CD4-positive, alpha-beta T cell treated with Interleukin-17A for 4 hours (primary cell): ENCODE results near the gene SRP68.
A peak's percentile ranks its signal among the peaks of the same experiment; 100 is the strongest.

Experiments used
- DNase-seq: peaks from one replicate; pipeline ENCODE4 v3.0.0-alpha.2; 2020; ENCODE audit warnings: mixed read lengths

Gene SRP68

DNA sequence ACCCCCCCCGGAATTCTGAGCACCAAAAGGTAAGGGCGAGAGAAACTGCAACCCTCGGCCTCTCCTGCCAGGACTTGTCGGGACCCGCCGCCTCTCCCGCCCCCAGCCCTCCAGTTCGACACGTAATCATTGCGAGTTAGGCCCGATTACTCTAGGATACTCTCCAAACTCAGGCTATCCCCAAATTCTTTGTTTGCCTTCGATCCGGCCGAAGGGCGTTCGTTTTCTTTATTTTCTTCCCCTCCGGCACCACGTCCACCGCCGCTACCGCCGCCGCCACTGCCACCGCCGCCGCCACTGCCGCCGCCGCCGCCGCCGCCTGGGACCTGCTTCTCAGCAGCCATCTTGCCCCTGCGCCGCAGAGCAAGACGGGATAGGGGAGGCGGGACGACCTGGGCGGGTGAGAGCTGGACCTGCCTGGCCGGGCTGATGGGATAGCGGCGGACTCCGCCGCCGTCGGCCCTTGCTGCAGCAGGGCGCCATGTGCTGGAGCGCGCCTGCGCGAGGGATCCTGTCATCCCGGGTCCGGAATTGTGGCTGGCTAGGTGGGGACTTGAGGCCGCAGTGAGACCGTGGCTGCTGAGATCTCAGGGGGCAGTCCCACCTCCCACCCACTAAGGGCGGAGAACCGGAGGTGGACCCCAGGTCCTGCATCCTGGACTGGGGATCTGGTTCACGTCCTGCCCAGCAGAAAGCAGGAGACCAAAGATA, at the start of gene SRP68:
TSS of gene SRP68 (minus strand) at position 370 of the 711 bp plus-strand sequence. CDS start at position 344, 26 bp downstream.
- DNase-seq: peak; percentile 89

DNA sequence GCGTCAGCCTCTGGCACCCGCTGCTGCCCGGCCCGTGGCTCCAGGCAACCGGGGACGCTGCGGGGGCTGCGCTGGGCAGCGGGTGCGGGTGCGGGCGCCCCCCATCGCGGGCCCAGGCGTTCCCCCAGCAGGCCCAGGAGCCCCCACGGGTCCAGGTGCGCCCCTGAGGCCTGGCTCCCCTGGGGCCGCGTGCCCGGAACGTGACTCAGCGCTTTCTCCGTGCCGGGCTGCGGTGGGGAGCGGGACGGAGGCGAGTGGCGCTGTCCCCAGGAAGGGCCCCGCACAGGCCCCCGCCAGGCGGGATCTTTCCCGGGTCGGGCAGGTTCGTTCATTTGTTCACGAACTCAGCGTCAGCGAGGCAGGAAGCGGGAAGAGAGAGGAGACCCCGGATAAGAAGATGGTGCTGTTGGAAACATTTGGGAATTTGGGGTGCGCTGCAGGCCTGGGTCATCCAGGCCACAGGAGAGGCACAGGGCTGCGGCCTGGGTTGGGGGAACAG, 49.7 kb upstream of the SRP68 start:
- DNase-seq: peak; percentile 45

DNA sequence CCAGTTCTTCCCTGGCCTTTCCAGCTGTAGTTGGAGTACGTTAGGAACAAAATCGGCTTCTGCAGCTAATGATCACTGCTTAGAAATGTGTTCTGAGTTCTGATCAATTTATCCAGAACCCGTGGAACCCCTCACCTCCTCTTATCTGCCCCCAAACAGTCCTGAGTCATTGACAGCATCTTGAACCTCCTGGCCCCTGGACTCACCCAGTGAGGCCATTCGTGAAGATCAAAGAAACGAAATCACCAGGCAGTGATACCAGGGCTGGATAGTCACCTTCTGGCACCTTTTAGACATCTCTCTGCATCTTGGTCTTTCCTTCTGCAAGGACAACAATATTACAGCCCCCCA, 48.3 kb upstream of the SRP68 start:
- DNase-seq: no peak

DNA sequence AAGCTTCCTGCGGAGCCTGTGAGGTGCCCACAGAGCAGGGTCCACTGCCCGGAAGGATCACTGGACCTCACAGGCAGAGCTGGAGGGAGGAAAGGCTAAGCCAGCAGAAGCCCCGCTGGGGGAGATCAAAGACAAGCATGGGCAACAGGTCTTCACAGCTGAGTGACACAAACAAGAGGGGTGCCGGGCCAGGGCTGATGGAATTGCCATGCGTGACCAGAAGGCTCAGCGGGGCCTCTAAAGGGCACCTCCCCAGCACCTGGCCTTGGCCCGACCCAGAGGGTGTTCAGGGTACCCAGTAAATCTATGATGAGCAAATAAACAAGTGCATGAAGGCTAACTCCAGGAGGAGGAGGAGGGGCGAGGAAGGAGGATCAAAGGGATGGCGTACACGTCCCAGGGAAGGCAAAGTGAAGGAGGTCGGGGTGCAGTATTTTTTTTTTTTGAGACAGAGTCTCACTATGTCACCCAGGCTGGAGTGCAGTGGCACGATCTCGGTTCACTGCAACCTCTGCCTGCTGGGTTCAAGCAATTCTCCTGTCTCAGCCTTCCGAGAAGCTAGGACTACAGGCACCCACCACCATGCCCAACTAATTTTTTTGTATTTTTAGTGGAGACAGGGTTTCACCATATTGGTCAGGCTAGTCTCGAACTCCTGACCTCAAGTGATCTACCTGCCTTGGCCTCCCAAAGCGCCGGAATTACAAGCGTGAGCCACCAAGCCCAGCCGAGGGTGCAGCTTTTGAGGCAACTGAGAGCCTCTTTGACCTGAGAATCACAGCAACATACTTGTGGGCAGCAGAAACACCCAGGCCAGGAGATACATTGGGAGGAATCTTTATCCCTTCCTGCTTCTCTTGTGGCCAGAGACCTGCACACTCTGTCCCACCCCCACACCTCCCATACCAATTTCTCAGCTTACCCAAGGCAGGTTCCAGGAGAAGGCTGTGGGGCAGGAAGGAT, 47.4 kb upstream of the SRP68 start:
- DNase-seq: no peak

DNA sequence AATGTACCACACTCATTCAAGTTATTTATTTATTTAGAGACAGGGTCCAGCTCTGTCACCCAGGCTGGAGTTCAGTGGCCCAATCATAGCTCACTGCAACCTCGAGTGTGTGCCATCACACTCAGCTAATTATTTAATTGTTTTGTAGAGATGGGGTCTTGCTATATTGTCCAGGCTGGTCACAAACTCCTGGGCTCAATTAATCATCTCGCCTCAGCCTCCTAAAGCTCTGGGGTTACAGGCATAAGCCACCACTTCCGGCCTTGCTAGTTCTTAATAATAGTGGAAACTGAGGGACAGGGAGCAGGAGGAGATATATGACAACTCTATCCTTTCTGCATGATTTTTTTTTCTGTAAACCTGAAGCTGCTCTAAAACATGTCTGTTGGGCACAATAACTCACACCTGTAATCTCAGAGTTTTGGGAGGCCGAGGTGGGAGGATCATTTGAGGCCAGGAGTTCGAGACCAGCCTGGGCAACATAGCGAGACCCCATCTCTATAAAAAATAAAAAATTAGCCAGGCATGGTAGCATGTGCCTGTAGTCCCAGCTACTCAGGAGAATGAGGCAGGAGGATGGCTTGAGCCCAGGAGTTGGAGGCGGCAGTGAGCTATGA, 42.9 kb upstream of the SRP68 start:
- DNase-seq: no peak

DNA sequence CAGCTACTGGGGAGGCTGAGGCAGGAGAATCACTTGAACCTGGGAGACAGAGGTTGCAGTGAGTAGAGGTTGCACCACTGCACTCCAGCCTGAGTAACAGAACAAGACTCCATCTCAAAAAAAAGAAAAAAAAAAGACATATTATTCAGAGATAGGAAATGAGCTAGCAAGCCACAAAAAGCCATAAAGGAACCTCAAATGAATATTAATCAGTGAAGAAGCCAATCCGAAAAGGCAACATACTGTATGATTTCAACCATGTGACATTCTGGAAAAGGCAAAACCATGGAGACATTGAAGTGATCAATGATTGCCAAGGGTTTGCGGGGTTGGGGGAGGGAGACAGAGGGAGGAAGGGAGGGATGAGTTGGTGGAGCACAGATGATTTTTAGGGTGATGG, 39.6 kb upstream of the SRP68 start:
- DNase-seq: no peak

DNA sequence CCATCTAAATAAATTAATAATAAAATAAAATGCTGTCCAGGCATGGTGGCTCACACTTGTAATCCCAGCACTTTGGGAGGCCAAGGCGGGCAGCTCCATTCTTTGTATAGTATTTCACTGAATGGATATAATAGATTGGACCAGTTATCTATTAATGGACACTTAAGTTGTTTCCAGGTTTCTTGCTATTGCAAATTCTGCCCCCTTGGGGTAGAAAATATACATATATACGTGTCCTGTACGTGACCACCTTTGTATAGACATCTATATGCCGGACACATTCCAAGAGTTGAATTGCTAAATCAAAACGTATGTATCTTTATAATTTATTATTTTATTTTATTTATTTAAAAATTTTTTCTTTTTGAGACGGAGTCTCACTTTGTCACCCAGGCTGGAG, 35.2 kb upstream of the SRP68 start:
- DNase-seq: no peak

DNA sequence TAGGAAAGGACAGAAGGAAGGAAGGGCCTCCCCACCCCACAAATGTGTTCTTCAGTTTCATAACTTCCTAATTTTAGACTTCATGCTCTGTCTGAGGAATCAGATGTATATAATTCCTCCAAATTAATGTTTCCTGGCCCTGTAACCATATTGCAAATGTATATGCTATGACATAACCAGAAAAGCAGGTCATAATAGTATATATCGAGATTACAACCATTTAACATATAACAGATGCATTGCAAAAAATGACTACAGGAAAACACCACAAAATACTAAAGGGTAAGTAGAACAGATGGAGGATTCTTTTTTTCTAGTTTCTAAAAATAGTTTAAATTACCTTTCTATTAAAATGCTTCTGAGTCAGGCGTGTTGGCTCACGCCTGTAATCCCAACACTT, 34.4 kb upstream of the SRP68 start:
- DNase-seq: no peak

DNA sequence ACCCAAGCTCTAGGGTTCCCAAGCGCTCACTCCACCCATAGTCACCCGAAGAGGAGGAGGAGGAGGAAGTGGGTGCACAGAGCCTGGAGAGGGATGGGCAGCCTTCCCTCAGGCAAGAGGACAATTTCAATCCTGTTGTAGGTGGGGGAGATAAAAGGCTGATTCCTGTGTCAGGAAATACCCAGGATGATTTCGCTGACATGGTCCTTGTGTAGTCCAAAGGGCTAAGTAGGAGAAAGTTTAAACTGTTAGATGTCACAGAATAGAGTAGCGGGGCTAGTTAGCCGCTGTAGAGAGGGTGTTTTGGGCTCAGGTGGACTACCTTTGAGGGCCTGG, 32.5 kb upstream of the SRP68 start:
- DNase-seq: no peak

DNA sequence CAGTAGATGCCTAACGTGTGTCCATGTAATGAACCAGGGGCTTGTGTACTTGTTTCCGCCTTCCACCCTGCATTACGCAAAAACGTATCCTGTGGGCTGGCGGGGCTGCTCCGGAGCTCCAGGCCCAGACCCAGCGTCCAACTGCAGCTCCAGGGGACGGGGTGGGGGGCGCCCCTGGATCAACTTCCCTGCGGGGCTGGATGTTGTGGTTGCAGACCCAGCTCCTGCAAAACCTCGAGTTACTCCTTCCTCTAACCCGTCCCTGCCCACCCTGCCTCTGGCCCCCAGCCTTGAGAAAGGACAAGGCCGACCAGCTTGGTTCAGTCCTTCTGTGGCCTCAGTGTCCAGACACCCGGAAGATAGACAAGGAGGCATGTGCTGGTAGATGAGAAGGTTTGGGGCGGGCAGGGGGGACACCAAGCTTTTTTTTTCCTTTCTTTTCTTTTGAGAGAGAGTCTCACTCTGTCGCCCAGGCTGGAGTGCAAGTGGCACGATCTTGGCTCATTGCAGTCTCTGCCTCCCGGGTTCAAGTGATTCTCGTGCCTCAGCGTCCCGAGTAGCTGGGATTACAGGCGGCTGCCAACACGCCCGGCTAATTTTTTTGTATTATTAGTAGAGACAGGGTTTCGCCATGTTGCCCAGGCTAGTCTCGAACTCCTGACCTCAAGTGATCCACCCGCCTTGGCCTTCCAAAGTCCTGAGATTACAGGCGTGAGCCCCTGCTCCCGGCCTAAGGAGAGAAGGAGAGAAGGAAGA, 32.0 kb upstream of the SRP68 start:
- DNase-seq: no peak

DNA sequence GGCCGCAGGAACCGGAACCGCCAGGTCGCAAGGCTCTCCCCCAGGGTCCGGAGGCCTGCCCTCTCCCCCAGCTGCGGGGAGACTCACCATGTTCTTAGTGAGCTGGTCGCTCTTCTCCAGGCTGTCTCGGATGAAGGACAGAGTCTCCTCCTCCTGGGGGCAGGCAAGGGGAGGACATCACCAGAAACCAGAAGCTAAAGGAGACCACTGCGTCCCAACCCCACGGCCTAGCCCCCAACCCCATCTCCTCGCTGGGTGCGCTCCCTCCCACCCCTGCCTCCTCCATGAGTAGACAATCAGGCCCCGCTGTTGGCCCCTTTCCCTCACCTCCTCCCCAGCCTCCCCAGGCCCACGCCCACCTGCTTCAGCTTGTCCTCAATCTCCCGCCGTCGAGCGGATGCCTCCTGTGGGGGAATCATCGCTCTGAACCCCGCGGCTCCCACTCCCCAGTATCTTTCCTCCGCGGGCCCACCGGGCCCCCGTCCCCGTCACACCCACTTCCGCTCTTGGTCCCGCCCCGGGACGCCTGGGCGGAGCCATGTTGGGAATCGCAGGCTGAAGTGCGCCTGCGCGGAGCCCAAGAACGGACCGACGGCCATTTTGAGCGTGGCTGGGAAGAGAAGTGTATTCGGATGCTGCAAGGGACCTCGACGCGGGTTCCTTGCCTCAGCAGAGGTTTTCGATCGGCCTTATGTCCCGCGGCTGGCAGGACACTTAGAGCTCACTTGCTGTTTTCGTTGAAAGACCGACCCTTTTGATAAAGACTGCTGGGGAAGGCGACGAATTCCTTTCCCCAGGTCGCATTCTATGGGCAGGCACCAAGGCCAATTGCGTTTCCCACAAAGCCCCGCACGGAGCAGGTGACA, 31.2 kb upstream of the SRP68 start, which contains the start of gene EXOC7:
TSS of gene EXOC7 (minus strand) at position 514 of the 866 bp plus-strand sequence. CDS start at position 419, 95 bp downstream.
- peak; percentile 95 for DNase-seq

DNA sequence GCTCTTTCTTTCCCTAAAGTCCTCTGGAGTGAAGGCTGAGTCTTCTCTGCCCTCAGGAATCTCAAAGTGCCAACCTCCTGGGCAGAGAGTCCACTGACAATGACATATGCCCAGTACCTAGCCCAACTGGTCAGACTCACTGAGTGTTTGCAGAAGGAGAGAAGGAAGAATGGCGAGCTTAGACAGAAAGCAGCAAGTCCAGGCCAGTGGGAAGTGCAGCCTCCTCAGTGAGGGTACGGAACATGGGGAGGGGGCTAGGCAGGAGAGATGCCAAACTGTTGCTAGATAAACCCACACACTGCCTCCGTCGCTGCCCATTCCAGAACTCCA, 30.6 kb upstream of the SRP68 start:
- no peak for DNase-seq

DNA sequence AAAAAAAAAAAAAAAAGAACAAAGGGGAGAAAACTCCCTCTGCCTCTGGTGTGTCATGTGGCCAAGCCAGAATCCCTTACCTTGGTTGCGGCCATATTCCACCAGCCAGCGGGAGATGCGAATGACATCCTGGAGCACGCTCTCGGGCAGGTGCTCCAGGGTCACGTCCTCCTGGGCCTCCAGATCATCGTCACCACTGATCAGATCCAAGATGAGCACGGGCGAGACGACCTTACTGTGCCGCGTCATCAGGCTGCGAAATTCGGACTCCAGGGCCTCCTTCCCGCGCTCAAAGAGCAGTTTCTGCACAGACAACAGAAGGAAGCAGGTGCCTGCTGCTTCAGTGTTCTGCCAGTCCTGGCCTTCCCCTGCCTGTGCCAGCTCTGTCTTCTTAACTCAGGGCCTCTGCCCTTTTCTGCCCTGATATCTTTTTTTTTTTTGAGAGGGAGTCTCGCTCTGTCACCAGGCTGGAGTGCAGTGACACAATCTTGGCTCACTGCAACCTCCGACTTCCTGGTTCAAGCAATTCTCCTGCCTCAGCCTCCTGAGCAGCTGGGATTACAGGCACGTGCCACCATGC, 25.5 kb upstream of the SRP68 start:
- DNase-seq: no peak

DNA sequence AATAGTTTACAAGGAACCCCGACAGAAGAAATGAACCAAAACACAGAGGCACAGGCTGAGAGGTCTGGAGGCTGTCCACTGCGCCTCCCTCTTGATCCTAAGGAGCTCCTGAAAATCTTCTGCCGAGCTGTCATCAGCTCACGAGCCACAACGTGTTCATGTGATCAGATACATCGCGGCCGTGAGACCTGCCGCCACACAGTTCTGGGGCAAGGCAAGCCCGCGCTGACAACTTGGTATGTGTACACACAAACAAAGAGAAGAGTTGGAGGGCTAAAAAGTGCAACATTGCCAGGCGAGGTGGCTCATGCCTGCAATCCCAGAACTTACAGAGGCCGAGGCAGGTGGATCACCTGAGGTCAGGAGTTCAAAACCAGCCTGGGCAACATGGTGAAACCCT, 23.6 kb upstream of the SRP68 start:
- no peak for DNase-seq

DNA sequence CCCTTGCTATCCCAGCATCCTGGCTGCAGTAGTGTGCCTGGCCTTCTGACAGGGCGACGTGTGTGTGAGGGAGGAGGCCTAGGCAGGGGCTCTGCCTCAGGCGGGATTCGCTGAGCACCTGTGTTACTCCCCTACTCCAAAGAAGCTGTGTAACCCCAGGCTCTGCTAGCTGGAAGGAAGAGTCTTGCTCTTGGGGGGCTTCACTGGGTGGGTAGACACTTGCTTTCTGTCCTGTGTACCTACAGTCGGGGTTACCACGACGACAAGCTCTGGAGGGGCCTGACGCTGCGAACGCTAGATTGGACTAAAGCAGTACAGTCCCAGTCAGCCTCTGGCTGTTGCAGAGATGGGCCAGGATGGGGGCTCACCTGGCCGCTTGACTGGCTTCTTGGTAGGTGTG, 21.7 kb upstream of the SRP68 start:
- DNase-seq: no peak

DNA sequence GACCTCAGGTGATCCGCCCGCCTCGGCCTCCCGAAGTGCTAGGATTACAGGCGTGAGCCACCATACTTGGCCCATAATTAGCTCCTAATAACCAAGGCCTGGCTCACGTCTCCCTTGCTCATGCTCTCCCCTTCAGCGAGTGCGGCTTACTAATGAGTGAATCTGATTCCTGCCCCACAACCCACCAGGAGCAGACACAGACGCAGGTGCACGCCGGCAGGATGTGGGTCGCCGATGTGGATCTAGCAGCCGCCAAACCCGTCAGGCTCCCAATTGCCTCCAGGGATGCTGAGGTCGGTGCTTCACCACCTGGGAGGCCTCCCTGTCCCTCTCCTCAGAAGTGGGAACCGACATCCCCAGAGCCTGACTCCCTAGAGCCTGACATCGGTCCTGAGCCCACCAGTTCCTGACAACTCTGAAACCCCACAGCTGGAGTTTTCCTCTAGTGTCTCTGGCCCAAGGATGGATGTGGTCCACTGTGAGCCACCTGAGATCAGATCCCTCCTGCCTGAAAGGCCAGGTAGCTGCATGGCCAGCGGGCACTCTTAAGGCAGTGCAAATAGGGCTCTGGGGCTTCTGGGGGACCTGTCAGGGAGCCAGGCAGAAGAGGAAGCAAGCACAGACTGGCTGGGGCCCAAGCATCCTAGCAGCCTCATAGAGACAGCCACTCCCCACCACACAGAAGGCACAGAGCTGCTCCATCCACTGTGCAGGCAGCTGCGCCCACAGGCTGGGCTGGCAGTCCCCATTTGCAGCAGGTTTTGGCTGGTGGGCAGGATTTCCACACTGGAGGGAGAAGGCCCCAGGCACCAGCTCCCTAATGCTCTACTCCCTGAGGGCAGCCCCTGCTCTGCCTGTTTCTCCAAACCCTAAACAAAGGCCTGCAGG, 20.5 kb upstream of the SRP68 start:
- no peak for DNase-seq

DNA sequence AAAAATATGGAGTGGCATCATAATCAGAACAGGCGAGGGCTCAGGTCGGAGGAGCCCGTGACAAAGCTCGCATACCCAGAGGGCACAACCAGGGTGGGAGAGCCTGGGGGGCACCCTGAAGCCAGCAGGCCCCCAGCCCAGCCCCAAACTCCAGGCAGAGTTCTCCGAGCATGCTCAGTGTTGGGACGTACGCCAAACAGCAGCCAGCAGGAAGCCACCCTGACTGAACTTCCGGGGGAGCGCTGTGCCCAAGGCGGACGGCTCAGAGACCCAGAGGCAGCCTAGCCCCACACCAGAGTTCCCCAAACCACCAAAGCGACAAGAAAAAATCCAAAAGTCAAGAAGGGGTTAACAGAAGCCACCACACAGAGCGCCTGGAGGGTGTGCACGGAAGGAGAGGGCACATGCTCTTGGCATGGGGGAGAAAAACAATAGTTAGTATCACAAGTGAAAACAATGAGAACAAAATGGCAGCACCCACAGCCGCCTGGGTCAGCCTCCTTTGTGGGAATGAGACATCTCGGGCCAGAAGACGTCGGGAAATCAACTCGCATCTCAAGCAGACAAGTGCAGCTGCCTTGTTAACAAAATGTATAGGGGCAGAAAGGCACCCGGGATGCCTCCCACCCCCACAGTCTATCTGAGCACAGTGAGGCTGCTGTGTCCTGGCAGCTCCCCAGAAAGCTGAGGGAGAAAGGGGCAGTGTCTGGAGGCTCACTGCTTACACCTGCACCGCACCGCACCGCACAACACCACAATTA, 19.4 kb upstream of the SRP68 start:
- DNase-seq: peak; percentile 43

DNA sequence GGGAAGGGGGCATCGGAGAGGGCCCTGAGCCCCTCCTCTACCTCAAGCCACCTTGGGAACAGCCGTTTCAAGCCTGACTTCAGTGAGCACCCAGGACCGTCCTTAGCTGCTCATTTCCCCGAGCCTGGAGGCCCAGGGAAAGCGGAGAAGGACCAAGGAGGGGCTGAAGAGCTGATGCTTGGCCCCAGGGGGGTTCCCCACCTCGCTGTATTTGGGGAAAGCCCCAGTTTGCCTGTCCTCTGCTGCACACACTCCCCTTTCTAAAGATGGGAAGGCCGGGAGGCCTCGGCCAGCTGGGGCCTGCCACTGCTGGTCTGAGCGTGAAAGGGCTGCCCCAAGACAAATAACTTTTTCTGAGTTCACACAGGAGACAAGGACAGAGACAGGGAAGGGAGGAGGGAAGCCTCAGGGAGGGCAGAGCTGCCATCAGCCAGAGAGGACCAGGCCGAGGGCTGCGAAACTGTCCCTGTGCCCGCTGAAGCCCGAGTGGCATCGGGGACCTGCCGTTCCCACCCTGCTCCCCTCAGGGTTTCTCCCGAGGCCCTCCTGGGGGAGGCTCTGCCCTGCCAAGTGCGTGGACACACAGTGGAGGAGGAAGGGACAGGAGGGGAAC, 18.3 kb upstream of the SRP68 start:
- DNase-seq: no peak
